Peyer's patch (tissue), 4 donors: ENCODE data around the gene AGBL4. TPM values are rescaled to one million over a fixed set of nuclear protein-coding genes. Genes with fewer than 3 reads are reported as not detected.
A peak's percentile ranks its signal among the peaks of the same experiment; 100 is the strongest.

Experiments used
- DNase-seq, 3 donors: peaks; one replicate each; pipeline ENCODE4 v3.0.0-alpha.2; 2017 to 2019
- H3K27ac ChIP-seq, 4 donors: fragments of 200-600 bp; sonication (generic); one replicate each; pipeline ENCODE4 v1.5.1; 2016 to 2019
- H3K27me3 ChIP-seq, 2 donors: fragments of 200-600 bp; sonication (generic); one replicate each; pipeline ENCODE4 v1.5.1; 2019
- H3K36me3 ChIP-seq, 3 donors: fragments of 200-600 bp; sonication (generic); one replicate each; pipeline ENCODE4 v1.5.1; 2016 to 2019
- H3K4me1 ChIP-seq, 4 donors: fragments of 200-600 bp; sonication (generic); one replicate each; pipeline ENCODE4 v1.5.1; 2016 to 2019
- H3K4me3 ChIP-seq, 4 donors: fragments of 200-600 bp; sonication (generic); 1 replicate in 3 of 4; 2 replicates in 1 of 4; pipeline ENCODE4 v1.5.1; 2016 to 2019; ENCODE audit warnings: mild to moderate bottlenecking in 1 of 4
- H3K9me3 ChIP-seq, 4 donors: fragments of 200-600 bp; sonication (generic); one replicate each; pipeline ENCODE4 v1.5.1; 2016 to 2019; ENCODE audit warnings: mild to moderate bottlenecking in 1 of 4
- POLR2A ChIP-seq, 2 donors: fragments of 450-650 bp; IDR thresholded peaks; one replicate each; pipeline ENCODE4 v1.5.1; 2017; ENCODE audit warnings: antibody characterized with exemption in 2 of 2, mild to moderate bottlenecking in 2 of 2, moderate library complexity in 2 of 2
- total RNA-seq, 4 donors: library from RNA; depleted of rRNA; stranded (reverse); fragments of >200 nt; gene quantifications; one replicate each; pipeline ENCODE4 v1.1.0, GENCODE V29; 2016
- TF ChIP-seq, protein P1 (sequence below), 6 experiments: fragments of 450-650 bp in 4 of 6; fragments of 200-600 bp in 2 of 6; sonication (generic) in 1 of 6; IDR thresholded peaks; one replicate each; pipeline ENCODE4 v1.5.1; 2017 to 2019; ENCODE audit warnings: antibody characterized with exemption in 6 of 6, mild to moderate bottlenecking in 3 of 6, moderate library complexity in 1 of 6

Gene AGBL4
- total RNA-seq, 4 donors from 2014 or later: 2.5 TPM; not detected in 3

DNA sequence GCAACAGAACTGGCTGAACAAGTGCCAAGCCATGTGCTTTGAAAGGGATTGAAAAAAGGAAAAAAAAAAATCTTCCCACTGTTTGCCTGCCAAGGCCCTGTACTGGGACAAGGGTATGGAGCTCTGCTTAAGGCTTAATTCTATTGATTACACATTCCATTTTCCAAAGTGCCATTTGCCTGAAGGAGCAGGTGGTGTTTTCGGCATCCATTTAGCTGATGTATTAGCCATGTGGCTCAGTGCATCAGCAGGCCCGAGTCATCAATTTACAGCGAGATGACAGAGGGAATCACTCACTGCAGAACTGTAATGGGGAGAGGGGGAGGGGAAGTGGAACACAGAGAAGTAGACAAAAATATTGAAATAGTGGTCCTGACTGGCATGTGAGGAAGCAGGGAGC, 1102.9 kb downstream of the AGBL4 start:
- Histone ChIP-seq H3K27ac (no peak overlapping the region), H3K27me3 (no peaks in the 10 kb centered on the region), H3K4me3 (no peak overlapping the region), H3K36me3 (no peaks in the 10 kb centered on the region), H3K4me1 (no peaks in the 10 kb centered on the region), H3K9me3 (no peaks in the 10 kb centered on the region)
- TF ChIP-seq POLR2A (IDR thresholded peaks at IDR 0.05): no peak
- TF ChIP-seq, protein P1, sequence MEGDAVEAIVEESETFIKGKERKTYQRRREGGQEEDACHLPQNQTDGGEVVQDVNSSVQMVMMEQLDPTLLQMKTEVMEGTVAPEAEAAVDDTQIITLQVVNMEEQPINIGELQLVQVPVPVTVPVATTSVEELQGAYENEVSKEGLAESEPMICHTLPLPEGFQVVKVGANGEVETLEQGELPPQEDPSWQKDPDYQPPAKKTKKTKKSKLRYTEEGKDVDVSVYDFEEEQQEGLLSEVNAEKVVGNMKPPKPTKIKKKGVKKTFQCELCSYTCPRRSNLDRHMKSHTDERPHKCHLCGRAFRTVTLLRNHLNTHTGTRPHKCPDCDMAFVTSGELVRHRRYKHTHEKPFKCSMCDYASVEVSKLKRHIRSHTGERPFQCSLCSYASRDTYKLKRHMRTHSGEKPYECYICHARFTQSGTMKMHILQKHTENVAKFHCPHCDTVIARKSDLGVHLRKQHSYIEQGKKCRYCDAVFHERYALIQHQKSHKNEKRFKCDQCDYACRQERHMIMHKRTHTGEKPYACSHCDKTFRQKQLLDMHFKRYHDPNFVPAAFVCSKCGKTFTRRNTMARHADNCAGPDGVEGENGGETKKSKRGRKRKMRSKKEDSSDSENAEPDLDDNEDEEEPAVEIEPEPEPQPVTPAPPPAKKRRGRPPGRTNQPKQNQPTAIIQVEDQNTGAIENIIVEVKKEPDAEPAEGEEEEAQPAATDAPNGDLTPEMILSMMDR (IDR thresholded peaks at IDR 0.05): no peak
- DNase-seq: no peak

DNA sequence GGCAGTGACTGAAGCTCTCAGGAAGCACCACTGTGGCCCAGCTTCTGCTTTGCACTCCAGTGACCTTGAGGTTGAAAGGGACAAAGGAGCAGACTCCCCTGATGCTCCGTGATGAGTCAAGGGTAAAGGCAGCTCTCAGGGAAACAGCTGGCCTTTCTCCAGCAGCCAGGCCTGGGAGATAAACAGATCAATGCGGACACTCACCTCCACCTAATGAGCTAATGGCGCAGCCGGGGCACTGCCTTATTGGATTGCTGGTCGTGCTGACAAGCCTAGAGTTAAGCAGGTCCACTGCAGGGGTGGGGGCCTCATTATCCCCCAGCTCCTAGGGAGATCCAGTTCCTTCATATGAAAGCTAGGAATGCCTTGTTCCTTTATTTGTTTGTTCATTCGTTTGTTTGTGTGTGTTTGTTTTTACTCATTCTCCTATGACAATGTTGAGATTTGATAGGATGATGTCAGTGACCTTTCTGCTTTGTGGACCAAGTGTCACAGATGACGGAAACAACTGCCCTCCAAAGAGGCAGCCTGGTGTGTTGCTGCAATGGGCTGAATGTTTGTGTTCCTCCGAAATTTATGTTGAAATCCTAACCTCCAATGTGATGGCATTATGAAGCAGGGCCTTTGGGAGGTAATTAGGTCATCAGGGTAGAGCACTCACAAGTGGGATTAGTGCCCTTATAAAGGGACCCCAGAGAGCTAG, 1105.7 kb downstream of the AGBL4 start:
- Histone ChIP-seq H3K4me1 (no peaks in the 10 kb centered on the region), H3K27me3 (no peaks in the 10 kb centered on the region), H3K4me3 (no peak overlapping the region), H3K36me3 (no peaks in the 10 kb centered on the region), H3K9me3 (no peaks in the 10 kb centered on the region), H3K27ac (no peak overlapping the region)
- TF ChIP-seq POLR2A (IDR thresholded peaks at IDR 0.05): no peak
- TF ChIP-seq, protein P1 (IDR thresholded peaks at IDR 0.05): no peak
- no peak for DNase-seq

DNA sequence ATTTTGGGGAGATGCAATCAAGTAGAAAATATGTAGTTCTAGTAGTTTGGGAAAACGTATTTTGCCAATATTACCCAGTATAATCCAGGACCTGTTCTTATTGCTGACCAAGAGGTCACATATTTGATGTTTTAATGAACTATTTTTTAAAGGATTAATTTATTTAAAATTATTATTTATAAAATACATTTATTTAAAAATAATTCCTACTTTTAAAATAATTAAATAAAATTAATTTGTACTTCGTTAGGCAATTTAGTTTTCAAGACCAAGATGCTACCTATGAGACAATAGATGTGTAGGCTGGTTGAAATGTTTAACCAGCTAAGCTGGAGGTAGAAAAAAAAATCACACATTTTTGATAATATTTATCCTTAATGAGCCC, 1106.7 kb downstream of the AGBL4 start:
- TF ChIP-seq POLR2A (IDR thresholded peaks at IDR 0.05): no peak
- TF ChIP-seq, protein P1 (IDR thresholded peaks at IDR 0.05): no peak
- H3K27me3 ChIP-seq: no peaks in the 10 kb centered on the region
- no peak overlapping the region for H3K4me3 ChIP-seq
- no peaks in the 10 kb centered on the region for H3K4me1 ChIP-seq
- H3K27ac ChIP-seq: no peak overlapping the region
- no peaks in the 10 kb centered on the region for H3K36me3 ChIP-seq
- H3K9me3 ChIP-seq: no peaks in the 10 kb centered on the region
- DNase-seq: no peak

DNA sequence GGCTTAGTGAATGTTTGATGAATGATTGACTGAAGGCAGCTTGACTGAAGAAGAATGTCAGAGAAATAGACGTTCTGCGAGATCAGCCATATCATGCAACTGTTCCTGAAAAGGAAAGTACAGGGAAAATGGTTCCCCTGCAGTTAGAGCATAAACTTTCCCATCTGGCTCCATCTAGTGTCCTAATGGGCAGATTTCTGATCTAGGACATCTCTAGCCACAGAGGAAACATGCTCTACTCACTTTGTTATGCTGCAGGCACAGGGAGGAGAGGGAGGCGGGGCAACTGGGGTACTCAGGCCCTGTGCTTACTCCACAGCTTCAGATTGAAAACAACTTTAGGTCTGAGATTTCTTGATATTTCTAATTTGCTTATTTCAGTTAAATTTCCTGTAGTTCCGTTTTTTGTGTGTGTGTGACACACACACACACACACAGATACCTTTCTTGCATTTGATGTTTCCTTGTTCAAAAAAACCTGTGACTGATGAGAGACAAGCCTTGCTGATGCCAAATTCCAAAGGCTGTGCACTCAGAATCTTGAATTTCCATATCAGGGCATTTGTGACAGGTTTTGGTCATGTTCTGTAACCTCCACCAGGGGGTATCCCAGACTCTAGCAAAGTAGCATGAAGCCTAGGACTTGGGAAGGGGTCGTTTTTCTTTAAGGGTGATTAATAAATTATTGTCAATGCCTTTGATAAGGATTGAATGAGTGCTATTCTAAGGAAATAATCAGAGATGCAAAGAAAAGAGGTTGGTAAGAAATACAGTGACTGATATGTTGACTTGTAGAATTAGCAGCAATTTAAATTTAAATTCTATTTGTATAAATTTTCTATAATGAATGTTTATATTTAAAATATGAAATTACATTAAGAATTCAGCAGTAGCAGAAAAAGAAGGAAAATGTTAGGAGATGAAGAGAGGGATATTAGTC, 1107.4 kb downstream of the AGBL4 start:
- TF ChIP-seq POLR2A (IDR thresholded peaks at IDR 0.05): no peak
- TF ChIP-seq, protein P1 (IDR thresholded peaks at IDR 0.05): peak in 3 of 6 experiments; percentile 14 to 24 (median 19)
- H3K36me3 ChIP-seq: no peaks in the 10 kb centered on the region
- no peak for DNase-seq
- no peak overlapping the region for H3K27ac ChIP-seq
- H3K27me3 ChIP-seq: no peaks in the 10 kb centered on the region
- H3K4me1 ChIP-seq: no peaks in the 10 kb centered on the region
- no peak overlapping the region for H3K4me3 ChIP-seq
- no peaks in the 10 kb centered on the region for H3K9me3 ChIP-seq

DNA sequence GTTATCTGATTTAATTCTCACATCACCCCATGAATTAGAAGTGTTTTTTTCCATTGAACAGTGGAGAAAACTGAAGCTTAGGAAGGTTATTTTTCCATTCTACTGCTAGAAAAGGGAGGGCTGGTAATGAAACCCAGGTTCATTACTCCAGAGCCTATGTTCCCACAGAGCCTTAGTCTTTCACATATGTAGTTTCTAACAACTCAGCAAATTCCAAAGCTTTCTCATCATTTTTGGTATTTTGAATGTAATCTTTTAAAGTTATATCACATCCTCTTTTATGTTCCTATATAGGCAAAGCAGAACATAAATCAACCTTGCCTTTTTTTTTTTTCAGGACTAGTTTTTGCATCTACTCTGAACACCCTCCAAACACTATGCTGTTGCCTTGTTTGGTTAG, 1115.1 kb downstream of the AGBL4 start:
- H3K4me3 ChIP-seq: no peak overlapping the region
- no peak for DNase-seq
- no peaks in the 10 kb centered on the region for H3K9me3 ChIP-seq
- no peaks in the 10 kb centered on the region for H3K36me3 ChIP-seq
- no peaks in the 10 kb centered on the region for H3K27me3 ChIP-seq
- no peaks in the 10 kb centered on the region for H3K4me1 ChIP-seq
- TF ChIP-seq, protein P1 (IDR thresholded peaks at IDR 0.05): no peak
- TF ChIP-seq POLR2A (IDR thresholded peaks at IDR 0.05): no peak
- no peak overlapping the region for H3K27ac ChIP-seq
